MM.1S (cell line): ENCODE results near the gene TTLL11.

Experiments
- DNase-seq: peaks from one replicate; pipeline ENCODE4 v3.0.0-alpha.2; 2015
- H2AFZ ChIP-seq: fragments of 300-600 bp; sonication (generic); 2 replicates; pipeline ENCODE4 v1.6.0; 2016; ENCODE audit warnings: antibody characterized with exemption, low read length
- H3F3A ChIP-seq: fragments of 300-600 bp; sonication (generic); 2 replicates; pipeline ENCODE4 v1.6.1; 2016; ENCODE audit warnings: mild to moderate bottlenecking, antibody characterized with exemption, low read length, moderate library complexity, mixed read lengths; ENCODE audit not compliant: insufficient read depth
- H3K27ac ChIP-seq: fragments of 300-600 bp; sonication (generic); 2 replicates; pipeline ENCODE4 v1.5.1; 2016; ENCODE audit warnings: mild to moderate bottlenecking, low read length
- H3K27me3 ChIP-seq: fragments of 300-600 bp; sonication (generic); replicated peaks from 2 replicates; pipeline ENCODE4 v1.6.0; 2016; ENCODE audit warnings: low read length; ENCODE audit not compliant: insufficient read depth
- H3K36me3 ChIP-seq: fragments of 300-600 bp; sonication (generic); replicated peaks from 2 replicates; pipeline ENCODE4 v1.6.1; 2016; ENCODE audit warnings: mild to moderate bottlenecking, low read length, mixed read lengths; ENCODE audit not compliant: insufficient read depth
- H3K4me1 ChIP-seq: fragments of 300-600 bp; sonication (generic); 2 replicates; pipeline ENCODE4 v1.6.1; 2016; ENCODE audit warnings: low read length, mixed read lengths
- H3K4me2 ChIP-seq: fragments of 300-600 bp; sonication (generic); 2 replicates; pipeline ENCODE4 v1.6.0; 2016; ENCODE audit warnings: low read depth, low read length
- H3K4me3 ChIP-seq: fragments of 300-600 bp; sonication (generic); 2 replicates; pipeline ENCODE4 v1.5.1; 2016; ENCODE audit warnings: low read length, mixed read lengths
- H3K79me2 ChIP-seq: fragments of 300-600 bp; sonication (generic); 2 replicates; pipeline ENCODE4 v1.6.1; 2016; ENCODE audit warnings: mixed run types, low read length, mixed read lengths
- H3K9ac ChIP-seq: fragments of 300-600 bp; sonication (generic); 2 replicates; pipeline ENCODE4 v1.6.1; 2016; ENCODE audit warnings: low read length, mixed read lengths
- H3K9me2 ChIP-seq: fragments of 300-600 bp; sonication (generic); replicated peaks from 2 replicates; pipeline ENCODE4 v1.6.1; 2016; ENCODE audit warnings: mild to moderate bottlenecking, low read length, mixed read lengths; ENCODE audit not compliant: insufficient read depth
- H3K9me3 ChIP-seq: fragments of 300-600 bp; sonication (generic); replicated peaks from 2 replicates; pipeline ENCODE4 v1.6.1; 2016; ENCODE audit warnings: mild to moderate bottlenecking, low read length, mixed read lengths; ENCODE audit not compliant: insufficient read depth
- H4K20me1 ChIP-seq: fragments of 300-600 bp; sonication (generic); 2 replicates; pipeline ENCODE4 v1.6.1; 2016; ENCODE audit warnings: mild to moderate bottlenecking, low read length, moderate library complexity, mixed read lengths; ENCODE audit not compliant: insufficient read depth
- CTCF ChIP-seq: fragments of 300-600 bp; sonication (generic); IDR thresholded peaks from 2 replicates; pipeline ENCODE4 v1.5.1; 2016; ENCODE audit warnings: antibody characterized with exemption, low read length, mixed read lengths
- EZH2 ChIP-seq: fragments of 300-600 bp; sonication (generic); optimal IDR thresholded peaks from 2 replicates; pipeline ENCODE3; 2017; ENCODE audit warnings: low read depth, mild to moderate bottlenecking, antibody characterized with exemption, low read length, mixed read lengths
- EZH2phosphoT487 ChIP-seq: fragments of 300-600 bp; sonication (generic); IDR thresholded peaks from 2 replicates; pipeline ENCODE4 v1.6.1; 2018; ENCODE audit warnings: antibody characterized with exemption, low read length

TTLL11 gene

GRCh38 chr9:121865884-121866283 is 227.2 kb downstream of the TTLL11 start:
- H3K4me1 ChIP-seq = no peaks in the 10 kb centered on the region
- no peaks in the 10 kb centered on the region for H3K79me2 ChIP-seq
- no peak overlapping the region for H3K4me3 ChIP-seq
- no peaks in the 10 kb centered on the region for H3K27me3 ChIP-seq
- H3K9ac ChIP-seq = no peak overlapping the region
- H3K9me3 ChIP-seq = no peaks in the 10 kb centered on the region
- H3K9me2 ChIP-seq = no peaks in the 10 kb centered on the region
- TF ChIP-seq EZH2 (no peak), CTCF (no peak), EZH2phosphoT487 (no peak)
- no peak overlapping the region for H2AFZ ChIP-seq
- no peaks in the 10 kb centered on the region for H4K20me1 ChIP-seq
- H3K27ac ChIP-seq = no peak overlapping the region
- no peak overlapping the region for H3K4me2 ChIP-seq
- no peaks in the 10 kb centered on the region for H3F3A ChIP-seq
- no peak for DNase-seq
- H3K36me3 ChIP-seq = no peaks in the 10 kb centered on the region

- no peak for TF ChIP-seq EZH2
- TF ChIP-seq EZH2phosphoT487 = no peak
- no peak for TF ChIP-seq CTCF
- H3K9ac ChIP-seq = no peak overlapping the region
- no peak overlapping the region for H3K27ac ChIP-seq
These were observed 228.0 kb downstream of the TTLL11 start for GRCh38 chr9:121865060-121865459.

DNA sequence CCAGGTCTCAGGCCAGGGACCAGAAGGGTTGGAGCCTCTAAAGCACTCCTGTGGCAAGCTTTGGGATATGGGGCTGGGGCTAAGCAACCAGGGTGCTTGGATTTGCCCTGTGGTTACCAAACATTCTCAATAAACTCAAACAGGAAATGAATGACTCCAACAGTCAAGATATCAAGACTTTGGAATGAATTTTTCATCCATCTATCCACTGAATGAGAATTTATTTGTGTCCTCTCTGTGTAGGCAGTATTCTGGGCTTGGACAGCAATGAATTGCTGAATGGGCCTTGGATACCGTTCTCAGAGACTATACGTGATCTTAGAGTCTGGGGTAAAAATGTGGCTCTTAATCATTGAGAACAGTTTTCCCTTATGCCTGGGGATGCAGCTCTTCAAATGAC is 229.2 kb downstream of the TTLL11 start:
- Histone ChIP-seq H3K4me3 (no peak overlapping the region), H3K27me3 (no peaks in the 10 kb centered on the region), H3K9me3 (no peaks in the 10 kb centered on the region), H3K9ac (no peak overlapping the region), H3K27ac (no peak overlapping the region), H3F3A (no peaks in the 10 kb centered on the region), H3K9me2 (no peaks in the 10 kb centered on the region), H3K4me1 (no peaks in the 10 kb centered on the region), H3K4me2 (no peak overlapping the region), H3K79me2 (no peaks in the 10 kb centered on the region), H3K36me3 (no peaks in the 10 kb centered on the region), H4K20me1 (no peaks in the 10 kb centered on the region), H2AFZ (no peak overlapping the region)
- DNase-seq = no peak
- TF ChIP-seq EZH2 = no peak
- TF ChIP-seq EZH2phosphoT487 = no peak
- TF ChIP-seq CTCF = no peak

More at GRCh38 chr9:121865060-121865459, 228.0 kb downstream of the TTLL11 start:
- no peaks in the 10 kb centered on the region for H3K9me3 ChIP-seq
- no peak overlapping the region for H3K4me3 ChIP-seq
- DNase-seq = no peak
- no peaks in the 10 kb centered on the region for H3K27me3 ChIP-seq
- no peaks in the 10 kb centered on the region for H3K4me1 ChIP-seq
- no peaks in the 10 kb centered on the region for H4K20me1 ChIP-seq
- no peaks in the 10 kb centered on the region for H3K9me2 ChIP-seq
- H2AFZ ChIP-seq = no peak overlapping the region
- H3F3A ChIP-seq = no peaks in the 10 kb centered on the region
- H3K4me2 ChIP-seq = no peak overlapping the region
- no peaks in the 10 kb centered on the region for H3K36me3 ChIP-seq
- no peaks in the 10 kb centered on the region for H3K79me2 ChIP-seq
